Stimulated activated CD4-positive, alpha-beta T cell treated with anti-CD3 and anti-CD28 coated beads, TNF-alpha, amount 100 ng/mL, for 4 hours (primary cell): Measurements from ENCODE around the gene ERI3.

Experiments
- DNase-seq, 3 experiments: peaks; one replicate each; pipeline ENCODE4 v3.0.0-alpha.2; 2020; ENCODE audit warnings: low read depth in 3 of 3

Gene ERI3

DNA sequence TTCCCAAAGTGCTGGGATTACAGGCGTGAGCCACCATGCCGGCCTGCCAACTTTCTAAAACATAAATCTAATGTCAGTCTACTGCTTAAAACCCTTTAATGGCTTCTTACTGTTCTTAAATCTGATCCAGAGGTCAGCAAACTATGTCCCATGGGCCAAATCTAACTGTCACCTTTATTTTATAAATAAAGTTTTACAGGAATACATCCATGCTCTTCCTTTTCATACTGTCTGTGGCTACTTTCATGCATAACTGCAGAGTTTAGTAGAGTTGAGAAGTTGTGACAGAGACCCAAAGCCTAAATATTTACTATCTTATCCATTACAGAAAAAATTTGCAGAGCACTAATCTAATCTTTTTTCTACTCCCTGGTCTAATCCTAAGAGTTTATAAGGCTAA lies 3.8 kb downstream of the ERI3 start:
- no peak for DNase-seq

- DNase-seq = no peak
Observed at GRCh38 chr1:44348061-44348485, 7.0 kb downstream of the ERI3 start.

- no peak for DNase-seq
Observed at GRCh38 chr1:44347280-44347679, 7.8 kb downstream of the ERI3 start.

- no peak for DNase-seq
Observed at GRCh38 chr1:44346878-44347277, 8.2 kb downstream of the ERI3 start.

- no peak for DNase-seq
Observed at GRCh38 chr1:44346184-44346583, 8.9 kb downstream of the ERI3 start.

GRCh38 chr1:44345187-44345775 lies 9.8 kb downstream of the ERI3 start:
- no peak for DNase-seq

DNA sequence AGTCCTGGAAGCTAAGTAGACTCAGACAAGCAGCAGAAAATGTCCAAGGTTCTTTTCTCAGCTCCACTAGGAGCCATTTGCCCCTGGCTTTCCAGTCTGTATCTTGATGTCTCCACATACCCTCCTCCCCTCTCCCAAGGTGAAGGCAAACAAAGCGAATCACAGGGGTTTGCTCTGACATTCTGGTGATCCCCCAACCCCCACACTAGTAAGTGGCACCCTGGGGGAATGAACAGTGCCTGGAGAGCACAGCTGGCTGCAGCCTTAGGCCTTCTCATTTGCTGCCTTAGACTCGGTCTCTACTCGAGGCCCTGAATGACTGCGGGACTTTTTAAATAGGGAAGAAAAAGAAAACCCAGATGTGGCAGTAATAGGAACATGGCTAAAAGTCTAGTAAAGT lies 15.3 kb downstream of the ERI3 start:
- no peak for DNase-seq

- no peak for DNase-seq
Observed at GRCh38 chr1:44338136-44338535, 16.9 kb downstream of the ERI3 start.

- no peak for DNase-seq
Observed at GRCh38 chr1:44336668-44337067, 18.4 kb downstream of the ERI3 start.

DNA sequence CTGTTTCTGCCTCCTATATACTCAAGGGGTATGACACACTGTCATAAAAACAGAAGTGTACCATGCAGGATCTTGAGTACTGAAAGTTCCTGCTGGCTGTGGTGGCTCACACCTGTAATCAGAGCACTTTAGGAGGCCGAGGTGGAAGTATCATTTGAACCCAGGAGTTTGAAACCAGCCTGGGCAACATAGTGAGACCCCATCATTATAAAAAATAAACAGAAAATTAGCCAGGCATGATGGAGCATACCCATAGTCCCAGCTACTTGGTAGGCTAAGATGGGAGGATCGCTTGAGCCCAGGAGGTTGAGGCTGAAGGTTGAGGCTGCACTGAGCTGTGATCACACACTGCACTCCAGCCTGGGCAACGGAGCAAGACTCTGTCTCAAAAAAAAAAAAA lies 20.1 kb downstream of the ERI3 start:
- no peak for DNase-seq

GRCh38 chr1:44333376-44333775 lies 21.7 kb downstream of the ERI3 start:
- no peak for DNase-seq

- no peak for DNase-seq
Observed at GRCh38 chr1:44332505-44332904, 22.6 kb downstream of the ERI3 start.

DNA sequence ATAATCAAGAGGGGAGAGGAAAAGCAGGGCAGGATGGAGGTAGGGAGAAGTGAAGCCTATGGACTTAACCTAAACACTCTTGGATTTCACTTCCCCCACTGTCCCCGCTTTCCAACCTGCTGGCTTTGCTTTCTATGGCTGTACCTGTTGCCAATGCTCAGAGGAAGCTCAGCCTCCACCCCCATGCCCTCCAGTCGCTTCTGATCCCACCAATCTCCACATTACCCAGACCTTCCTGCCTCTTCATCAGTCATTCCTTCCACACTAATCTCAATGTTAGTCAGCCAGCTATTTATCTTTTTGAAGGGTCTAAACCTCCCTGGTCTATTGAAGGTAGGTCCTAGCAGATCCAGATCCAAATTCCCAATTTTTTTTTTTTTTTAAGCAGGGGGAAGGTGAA lies 24.1 kb downstream of the ERI3 start:
- no peak for DNase-seq

- DNase-seq = no peak
Observed at GRCh38 chr1:44328671-44329416, 26.2 kb downstream of the ERI3 start.

GRCh38 chr1:44327679-44328491 lies 27.2 kb downstream of the ERI3 start:
- DNase-seq = no peak

GRCh38 chr1:44326821-44327465 lies 28.1 kb downstream of the ERI3 start:
- DNase-seq = no peak

- no peak for DNase-seq
Observed at GRCh38 chr1:44326024-44326701, 28.9 kb downstream of the ERI3 start.

- DNase-seq = no peak
Observed at GRCh38 chr1:44323947-44324346, 31.1 kb downstream of the ERI3 start.

DNA sequence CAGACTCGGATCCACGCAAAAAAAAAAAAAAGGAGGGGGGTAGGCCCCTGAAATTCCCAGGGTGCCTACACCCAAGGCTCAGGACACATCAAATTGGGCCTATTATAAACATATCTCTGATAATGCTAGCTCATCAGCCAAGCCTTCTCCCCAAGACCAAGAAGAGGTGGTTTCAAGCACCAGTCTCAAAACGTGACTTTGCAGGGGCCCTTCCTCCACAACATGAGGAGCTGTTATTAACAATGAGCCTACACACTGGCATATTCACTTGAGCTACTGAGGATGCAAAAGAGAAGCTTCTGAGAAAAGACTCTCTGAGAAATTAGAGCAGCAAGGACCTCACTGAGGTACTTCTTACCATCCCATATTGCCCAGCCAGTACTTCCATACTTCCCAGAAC lies 32.7 kb downstream of the ERI3 start:
- no peak for DNase-seq

- DNase-seq = no peak
Observed at GRCh38 chr1:44321466-44321865, 33.6 kb downstream of the ERI3 start.
